Kidney (tissue), 14 donors: ENCODE results near the gene FUZ. TPM values are rescaled to one million over a fixed set of nuclear protein-coding genes. Genes with fewer than 3 reads are reported as not detected.

Experiments used
- DNase-seq, 5 donors: peaks; one replicate each; pipeline ENCODE4 v3.0.0-alpha.2; 2013 to 2020
- FAIRE-seq: peaks from 2 replicates; lab custom pipeline; 2012; peaks lifted over from hg19 to GRCh38; lab: Jason Lieb, UNC
- H3K27ac ChIP-seq, 2 donors: one replicate each; pipeline ENCODE4 v1.7.0; 2013; ENCODE audit warnings: low read depth in 2 of 2, low read length in 2 of 2, inconsistent platforms in 1 of 2
- H3K27me3 ChIP-seq: one replicate; pipeline ENCODE4 v1.7.1; 2013; ENCODE audit warnings: low read length, inconsistent platforms; ENCODE audit not compliant: control insufficient read depth, insufficient read depth
- H3K36me3 ChIP-seq, 3 donors: one replicate each; pipeline versions ENCODE4 v1.7.0 to v1.7.1; 2013; ENCODE audit warnings: low read length in 3 of 3, control low read depth in 1 of 3, inconsistent platforms in 1 of 3; ENCODE audit not compliant: insufficient read depth in 3 of 3, control insufficient read depth in 2 of 3
- H3K4me1 ChIP-seq, 3 donors: one replicate each; pipeline versions ENCODE4 v1.7.0 to v1.7.1; 2013; ENCODE audit warnings: low read length in 3 of 3, inconsistent platforms in 1 of 3, low read depth in 1 of 3; ENCODE audit not compliant: control insufficient read depth in 2 of 3, insufficient read depth in 2 of 3
- H3K4me3 ChIP-seq, 3 donors: one replicate each; pipeline versions ENCODE4 v1.7.0 to v1.8.1; 2013; ENCODE audit warnings: low read length in 3 of 3, control low read depth in 1 of 3, inconsistent platforms in 1 of 3
- H3K9ac ChIP-seq, 3 donors: one replicate each; pipeline versions ENCODE4 v1.7.0 to v1.7.1; 2013; ENCODE audit warnings: low read length in 3 of 3, control low read depth in 1 of 3, inconsistent platforms in 1 of 3
- H3K9me3 ChIP-seq, 3 donors: one replicate each; pipeline versions ENCODE4 v1.7.0 to v1.7.1; 2013; ENCODE audit warnings: low read length in 3 of 3, control low read depth in 1 of 3, inconsistent platforms in 1 of 3; ENCODE audit not compliant: control insufficient read depth in 2 of 3, insufficient read depth in 1 of 3
- CTCF ChIP-seq: IDR thresholded peaks from 3 replicates; pipeline ENCODE4 v1.5.1; 2012; ENCODE audit warnings: mild to moderate bottlenecking, moderate library complexity, borderline replicate concordance; ENCODE audit not compliant: insufficient read depth; ENCODE audit errors: extremely low read depth
- intact Hi-C: fragments of 100-400 bp; cut with DNase I; formaldehyde crosslinking; loops from one replicate; pipeline ENCODE4 v1.11.1; 2022
- polyA plus RNA-seq: library from polyadenylated mRNA; stranded (reverse); fragments of 350-450 nt; fragmentation: Illumina TruSeq; extraction: RNeasy Lipid Tissue Mini Kit (QIAGEN cat#74804); gene quantifications from one replicate; pipeline ENCODE4 v1.2.3, GENCODE V29; 2014; ENCODE audit warnings: low read depth, low replicate concordance; ENCODE audit not compliant: insufficient read depth
- total RNA-seq: library from RNA; stranded (reverse); fragmentation: NEBNext Ultra II Directional; extraction: Animal tissue kit (Norgen Biotek cat#: 25700); gene quantifications from one replicate; pipeline ENCODE4 v1.2.1, GENCODE V29; 2021
- donor health status: control.
- donor health status: control.
- donor health status: control.
- donor health status: control.
- donor health status: control.
- donor health status: DM: yes; HTN: yes; CAD: no.
- donor health status: Normal renal cell carcinoma (clear cell type).

The FUZ gene
- total and polyA plus RNA-seq, 2 donors from 2014 or later, result 26.9 to 51.2 TPM

GRCh38 chr19:49807058-49807903 is 5.8 kb downstream of the FUZ start:
- H3K9ac ChIP-seq, result no peak overlapping the region
- FAIRE-seq (no peak), DNase-seq (peak in 1 of 5 donors; percentile 72)
- H3K27me3 ChIP-seq, result no peaks in the 10 kb centered on the region
- H3K36me3 ChIP-seq, result peaks cover 0 to 16% (median 8%) of the 10 kb centered on the region in 3 donors
- TF ChIP-seq CTCF, result no peak
- intact Hi-C loops, result no loop called here
- no peak overlapping the region for H3K4me3 ChIP-seq
- no peak overlapping the region for H3K27ac ChIP-seq
- H3K9me3 ChIP-seq, result no peaks in the 10 kb centered on the region
- peaks cover 4 to 15% (median 8%) of the 10 kb centered on the region in 3 donors for H3K4me1 ChIP-seq

- Histone ChIP-seq H3K36me3 (peaks cover 0 to 16% (median 8%) of the 10 kb centered on the region in 3 donors), H3K4me3 (no peak overlapping the region), H3K27ac (no peak overlapping the region), H3K9ac (no peak overlapping the region), H3K27me3 (no peaks in the 10 kb centered on the region), H3K4me1 (peaks cover 4 to 14% (median 8%) of the 10 kb centered on the region in 3 donors), H3K9me3 (no peaks in the 10 kb centered on the region)
- no peak for TF ChIP-seq CTCF
- FAIRE-seq (no peak), DNase-seq (peak in 2 of 5 donors; percentile 63)
- intact Hi-C loops, result no loop called here
These were observed 6.5 kb downstream of the FUZ start for GRCh38 chr19:49806620-49806959.

GRCh38 chr19:49805822-49806619 is 7.1 kb downstream of the FUZ start:
- Histone ChIP-seq H3K36me3 (peaks cover 0 to 16% (median 8%) of the 10 kb centered on the region in 3 donors), H3K4me3 (no peak overlapping the region), H3K9me3 (no peaks in the 10 kb centered on the region), H3K27me3 (no peaks in the 10 kb centered on the region), H3K4me1 (peaks cover 4 to 12% (median 8%) of the 10 kb centered on the region in 3 donors), H3K27ac (no peak overlapping the region), H3K9ac (no peak overlapping the region)
- no peak for TF ChIP-seq CTCF
- intact Hi-C loops, result no loop called here
- peak in 2 of 5 donors; percentile 51 to 75 for DNase-seq
- no peak for FAIRE-seq
